Neuronal stem cell (in vitro differentiated cells): Measurements from ENCODE around the gene GLIS1.

Experiments used
- DNase-seq: peaks from one replicate; pipeline ENCODE4 v3.0.0-alpha.2; 2013; ENCODE audit warnings: low spot score
- H2AFZ ChIP-seq: one replicate; pipeline ENCODE4 v1.6.1; 2013; ENCODE audit warnings: mild to moderate bottlenecking, low read length, inconsistent platforms
- H2AK5ac ChIP-seq: 2 replicates; pipeline ENCODE4 v1.6.1; 2013; ENCODE audit warnings: low read depth, mild to moderate bottlenecking, inconsistent platforms, low read length, moderate library complexity, mixed read lengths
- H2BK120ac ChIP-seq: 2 replicates; pipeline ENCODE4 v1.6.1; 2013; ENCODE audit warnings: low read depth, mild to moderate bottlenecking, inconsistent platforms, low read length, moderate library complexity, mixed read lengths
- H2BK12ac ChIP-seq: one replicate; pipeline ENCODE4 v1.6.1; 2013; ENCODE audit warnings: low read length, inconsistent platforms
- H2BK15ac ChIP-seq: 2 replicates; pipeline ENCODE4 v1.6.1; 2013; ENCODE audit warnings: mild to moderate bottlenecking, low read length, inconsistent platforms, mixed read lengths
- H2BK5ac ChIP-seq: one replicate; pipeline ENCODE4 v1.6.1; 2013; ENCODE audit warnings: inconsistent platforms, mild to moderate bottlenecking, low read length, moderate library complexity
- H3K14ac ChIP-seq: one replicate; pipeline ENCODE4 v1.6.1; 2013; ENCODE audit warnings: low read length, inconsistent platforms
- H3K18ac ChIP-seq: 2 replicates; pipeline ENCODE4 v1.6.1; 2013; ENCODE audit warnings: low read length, inconsistent platforms
- H3K23ac ChIP-seq: 2 replicates; pipeline ENCODE4 v1.6.1; 2013; ENCODE audit warnings: low read depth, mild to moderate bottlenecking, mixed read lengths, low read length, inconsistent platforms; ENCODE audit not compliant: poor library complexity
- H3K27ac ChIP-seq: replicated peaks from 3 replicates; pipeline ENCODE4 v1.5.1; 2013; ENCODE audit warnings: low read length, inconsistent platforms
- H3K27me3 ChIP-seq, 3 experiments: 2 replicates each; pipeline ENCODE4 v1.6.1; 2013; ENCODE audit warnings: low read length in 3 of 3, mild to moderate bottlenecking in 2 of 3, inconsistent platforms in 1 of 3, low read depth in 1 of 3, mixed read lengths in 1 of 3, moderate library complexity in 1 of 3; ENCODE audit not compliant: control insufficient read depth in 3 of 3, insufficient read depth in 3 of 3
- H3K36me3 ChIP-seq, 2 donors: replicated peaks in 1 of 2; 2 replicates each; pipeline ENCODE4 v1.6.1; 2013; ENCODE audit warnings: low read length in 2 of 2; ENCODE audit not compliant: control insufficient read depth in 2 of 2, insufficient read depth in 2 of 2
- H3K4ac ChIP-seq: 2 replicates; pipeline ENCODE4 v1.6.1; 2013; ENCODE audit warnings: inconsistent platforms, mild to moderate bottlenecking, low read length, moderate library complexity
- H3K4me1 ChIP-seq, 2 donors: 1 replicate in 1 of 2; 2 replicates in 1 of 2; pipeline ENCODE4 v1.6.1; 2013; ENCODE audit warnings: low read length in 2 of 2, low read depth in 1 of 2; ENCODE audit not compliant: control insufficient read depth in 2 of 2, insufficient read depth in 1 of 2
- H3K4me2 ChIP-seq: one replicate; pipeline ENCODE4 v1.6.1; 2013; ENCODE audit warnings: mild to moderate bottlenecking, low read length, inconsistent platforms; ENCODE audit not compliant: insufficient read depth, poor library complexity, severe bottlenecking
- H3K4me3 ChIP-seq, 2 donors: 2 replicates each; pipeline ENCODE4 v1.5.1; 2013; ENCODE audit warnings: low read length in 2 of 2, mild to moderate bottlenecking in 2 of 2, inconsistent platforms in 1 of 2, moderate library complexity in 1 of 2
- H3K79me1 ChIP-seq: one replicate; pipeline ENCODE4 v1.6.1; 2013; ENCODE audit warnings: low read depth, mild to moderate bottlenecking, inconsistent platforms, low read length, moderate library complexity
- H3K9ac ChIP-seq: one replicate; pipeline ENCODE4 v1.6.1; 2013; ENCODE audit warnings: mild to moderate bottlenecking, low read depth, low read length, inconsistent platforms; ENCODE audit not compliant: poor library complexity
- H3K9me3 ChIP-seq, 2 donors: replicated peaks in 1 of 2; 2 replicates each; pipeline versions ENCODE3 to v1.6.1; 2013; ENCODE audit warnings: low read length in 2 of 2, mild to moderate bottlenecking in 2 of 2, inconsistent platforms in 1 of 2, low read depth in 1 of 2, mixed read lengths in 1 of 2, moderate library complexity in 1 of 2; ENCODE audit not compliant: control insufficient read depth in 2 of 2, insufficient read depth in 1 of 2
- H4K8ac ChIP-seq: one replicate; pipeline ENCODE4 v1.6.1; 2013; ENCODE audit warnings: low read depth, mild to moderate bottlenecking, inconsistent platforms, low read length, moderate library complexity
- H4K91ac ChIP-seq: one replicate; pipeline ENCODE4 v1.6.1; 2013; ENCODE audit warnings: low read length, low read depth, mild to moderate bottlenecking, inconsistent platforms; ENCODE audit not compliant: poor library complexity
- WGBS, 2 donors: extraction: QIAGEN DNeasy Blood & Tissue Kit; methylation state at CpG; one replicate each; pipeline ENCODE4 v1.1.7; 2013; ENCODE audit warnings: missing lambda C conversion rate in 2 of 2, mixed read lengths in 1 of 2; ENCODE audit not compliant: insufficient read length in 2 of 2, insufficient replicate concordance in 1 of 2; ENCODE audit errors: extremely low coverage in 2 of 2; 5-methylcytosine and 5-hydroxymethylcytosine counted together

GLIS1 gene

GRCh38 chr1:53646732-53647131, 92.2 kb downstream of the GLIS1 start:
- no peak overlapping the region for H3K23ac ChIP-seq
- no peaks in the 10 kb centered on the region for H3K79me1 ChIP-seq
- H2BK15ac ChIP-seq, result no peak overlapping the region
- no peak overlapping the region for H2AK5ac ChIP-seq
- no peak overlapping the region for H2BK120ac ChIP-seq
- DNase-seq, result no peak
- H3K27me3 ChIP-seq, result no peaks in the 10 kb centered on the region
- no peak overlapping the region for H3K4me2 ChIP-seq
- peaks cover 2 to 3% of the 10 kb centered on the region in 2 donors for H3K4me1 ChIP-seq
- no peak overlapping the region for H2BK12ac ChIP-seq
- H3K36me3 ChIP-seq, result no peaks in the 10 kb centered on the region
- no peak overlapping the region for H4K8ac ChIP-seq
- H2BK5ac ChIP-seq, result no peak overlapping the region
- no peak overlapping the region for H4K91ac ChIP-seq
- H3K4me3 ChIP-seq, result no peak overlapping the region
- H3K18ac ChIP-seq, result no peak overlapping the region
- H3K4ac ChIP-seq, result no peak overlapping the region
- no peaks in the 10 kb centered on the region for H3K9me3 ChIP-seq
- no peak overlapping the region for H3K9ac ChIP-seq
- no peak overlapping the region for H3K14ac ChIP-seq
- H2AFZ ChIP-seq, result no peak overlapping the region
- H3K27ac ChIP-seq, result no peak overlapping the region

- Histone ChIP-seq H3K79me1 (no peaks in the 10 kb centered on the region), H3K9ac (no peak overlapping the region), H3K36me3 (no peaks in the 10 kb centered on the region), H2BK5ac (no peak overlapping the region), H2BK12ac (no peak overlapping the region), H3K4me3 (no peak overlapping the region), H3K9me3 (no peaks in the 10 kb centered on the region), H3K18ac (no peak overlapping the region), H3K4ac (no peak overlapping the region), H3K4me1 (peaks cover 2 to 3% of the 10 kb centered on the region in 2 donors), H3K27ac (no peak overlapping the region), H3K14ac (no peak overlapping the region), H2AFZ (no peak overlapping the region), H3K4me2 (no peak overlapping the region), H4K8ac (no peak overlapping the region), H2BK120ac (no peak overlapping the region), H2BK15ac (no peak overlapping the region), H2AK5ac (no peak overlapping the region), H3K27me3 (no peaks in the 10 kb centered on the region), H4K91ac (no peak overlapping the region), H3K23ac (no peak overlapping the region)
- no peak for DNase-seq
- no CpG with 5 or more reads among the region's 1 CpG for WGBS, 2 donors
These were observed 93.3 kb downstream of the GLIS1 start for GRCh38 chr1:53645690-53646078.

DNA sequence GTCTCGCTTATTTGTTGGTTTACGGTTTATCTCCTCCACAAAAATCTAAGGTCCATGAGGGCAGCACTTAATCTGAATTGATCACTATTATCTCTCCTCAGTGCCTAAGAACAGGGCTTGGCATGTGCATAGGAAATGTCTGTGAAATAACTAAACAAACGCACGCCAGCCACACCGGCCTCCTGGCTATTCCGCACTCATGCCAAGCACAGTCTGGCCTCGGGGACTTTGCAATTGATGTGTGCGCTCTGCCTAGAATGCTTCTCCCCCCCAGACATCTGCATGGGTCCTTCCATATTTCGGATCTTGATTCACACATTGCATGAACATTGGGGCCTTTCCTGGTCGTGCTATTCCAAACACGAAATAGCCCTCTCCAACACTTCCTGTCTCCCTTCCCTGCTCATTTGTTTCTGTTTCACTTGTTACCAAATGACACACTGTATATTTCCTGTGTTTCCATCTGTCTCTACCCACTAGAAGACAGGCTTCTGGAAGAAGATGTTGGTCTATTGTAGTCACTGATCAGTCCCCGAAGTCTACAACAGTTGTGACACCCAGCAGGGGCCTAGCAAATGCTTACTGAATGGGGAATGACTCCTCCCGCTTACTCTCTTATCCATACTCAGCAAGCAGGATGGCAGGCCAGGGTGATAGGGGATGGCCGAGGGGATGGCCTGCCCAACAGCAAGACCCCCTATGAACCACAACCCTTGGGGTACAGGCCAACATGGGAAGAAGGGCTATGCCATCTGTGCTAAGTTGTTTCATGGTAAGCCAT, 93.9 kb downstream of the GLIS1 start:
- H3K79me1 ChIP-seq, result no peaks in the 10 kb centered on the region
- H2BK12ac ChIP-seq, result no peak overlapping the region
- no peak for DNase-seq
- no peak overlapping the region for H3K9ac ChIP-seq
- no peak overlapping the region for H2BK5ac ChIP-seq
- H4K91ac ChIP-seq, result no peak overlapping the region
- H2BK120ac ChIP-seq, result no peak overlapping the region
- peaks cover 0 to 2% (median 0%) of the 10 kb centered on the region in 3 experiments for H3K27me3 ChIP-seq
- no peak overlapping the region for H3K4me2 ChIP-seq
- no peak overlapping the region for H3K23ac ChIP-seq
- no peak overlapping the region for H3K4me3 ChIP-seq
- no peaks in the 10 kb centered on the region for H3K36me3 ChIP-seq
- peak overlapping the region; percentile 22 for H3K18ac ChIP-seq
- peaks cover 2 to 3% of the 10 kb centered on the region in 2 donors for H3K4me1 ChIP-seq
- no CpG with 5 or more reads among the region's 14 CpGs for WGBS, 2 donors
- H2BK15ac ChIP-seq, result no peak overlapping the region
- no peak overlapping the region for H3K4ac ChIP-seq
- no peak overlapping the region for H2AK5ac ChIP-seq
- H3K9me3 ChIP-seq, result no peaks in the 10 kb centered on the region
- no peak overlapping the region for H3K27ac ChIP-seq
- no peak overlapping the region for H4K8ac ChIP-seq
- H2AFZ ChIP-seq, result no peak overlapping the region
- H3K14ac ChIP-seq, result no peak overlapping the region

DNA sequence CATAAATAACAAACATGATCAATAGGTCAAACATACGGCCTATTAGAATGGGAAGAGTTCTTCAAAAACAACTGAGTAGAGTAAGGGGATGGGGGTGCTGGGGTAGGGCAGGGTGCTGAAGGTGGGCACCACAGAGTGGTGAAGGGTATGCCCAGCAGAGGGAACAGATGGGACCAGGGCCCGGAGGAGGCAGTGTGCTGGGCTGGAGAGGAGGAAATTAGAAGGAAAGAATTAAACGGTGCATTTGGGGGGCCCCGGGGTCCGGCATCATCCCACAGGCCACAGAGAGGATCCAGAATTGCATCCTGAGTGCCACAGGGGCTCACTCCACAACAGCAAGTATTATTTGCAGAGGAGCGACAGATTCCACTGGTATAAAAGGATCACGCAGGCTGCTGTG, 94.5 kb downstream of the GLIS1 start:
- Histone ChIP-seq H3K27ac (no peak overlapping the region), H2BK5ac (no peak overlapping the region), H3K4me1 (peaks cover 2 to 3% of the 10 kb centered on the region in 2 donors), H3K79me1 (no peaks in the 10 kb centered on the region), H3K4me3 (no peak overlapping the region), H3K9ac (no peak overlapping the region), H3K36me3 (no peaks in the 10 kb centered on the region), H2AK5ac (no peak overlapping the region), H3K9me3 (no peaks in the 10 kb centered on the region), H3K27me3 (peaks cover 0 to 5% (median 0%) of the 10 kb centered on the region in 3 experiments), H3K4me2 (no peak overlapping the region), H4K8ac (no peak overlapping the region), H2AFZ (no peak overlapping the region), H3K23ac (no peak overlapping the region), H2BK120ac (no peak overlapping the region), H3K14ac (no peak overlapping the region), H2BK12ac (no peak overlapping the region), H3K18ac (no peak overlapping the region), H2BK15ac (no peak overlapping the region), H4K91ac (no peak overlapping the region), H3K4ac (no peak overlapping the region)
- WGBS, 2 donors, result no CpG with 5 or more reads among the region's 7 CpGs
- no peak for DNase-seq
